Measurements from ENCODE around the gene MOB1A. TPM values are rescaled to one million over a fixed set of nuclear protein-coding genes. Genes with fewer than 3 reads are reported as not detected.

Gene MOB1A
- polyA plus RNA-seq, 12 donors: 41.6 to 81.4 (median 57.0) TPM; not detected in 1

DNA sequence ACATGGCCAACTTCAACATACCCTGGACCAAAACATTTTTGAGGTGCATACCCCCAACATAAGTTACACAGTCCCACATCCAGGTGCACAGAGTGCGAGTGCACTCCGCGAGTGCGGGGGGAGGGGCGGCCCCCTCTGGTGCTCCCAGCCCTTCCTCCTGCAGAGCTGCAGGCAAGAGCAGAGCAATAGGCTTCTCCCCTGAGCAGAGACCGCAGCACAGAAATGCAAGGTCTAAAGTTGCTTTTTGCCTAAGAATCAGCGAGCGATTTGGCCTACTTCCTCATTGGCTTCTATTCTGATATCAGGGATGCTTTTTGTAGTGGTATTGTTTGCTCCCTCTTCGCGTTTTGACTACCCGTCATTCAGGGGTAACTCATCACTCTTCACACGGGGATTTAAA is 71.6 kb downstream of the MOB1A start:
- no peak for DNase-seq

GRCh38 chr2:74105413-74105812 is 73.3 kb downstream of the MOB1A start:
- DNase-seq: no peak

- DNase-seq: no peak
These were observed 73.8 kb downstream of the MOB1A start for GRCh38 chr2:74104839-74105238.

DNA sequence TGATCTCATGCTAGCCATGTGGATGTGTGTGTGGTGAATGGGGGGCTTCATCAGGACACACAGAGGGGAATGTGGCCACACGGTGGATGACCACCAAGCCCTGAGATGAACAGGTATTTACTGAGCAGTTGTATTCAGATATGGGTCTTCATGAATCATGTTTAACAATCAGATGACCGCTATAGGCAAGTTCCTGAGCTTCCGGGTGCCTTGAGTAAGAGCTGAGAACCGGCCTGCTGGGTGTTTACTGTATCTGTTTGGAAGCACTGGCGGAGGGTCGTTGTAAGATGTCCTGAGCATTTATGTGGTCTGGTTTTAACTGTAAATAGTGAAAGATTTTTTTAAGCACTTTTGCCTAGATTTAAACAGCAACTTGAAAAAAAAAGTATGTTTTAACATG is 74.9 kb downstream of the MOB1A start:
- DNase-seq: no peak

Other genes starting within 250 kb of the MOB1A start
- gene TET3, start 194.0 kb downstream of the MOB1A start, polyA plus RNA-seq (ENCODE audit: insufficient read length in 12 of 12): 10 to 100 TPM in 5 of 12 donors, 1 to 10 TPM in 6, not detected in 1; 7.8 to 17.3 (median 9.6) TPM
- gene BOLA3, start 31.0 kb downstream of the MOB1A start, polyA plus RNA-seq (ENCODE audit: insufficient read length in 12 of 12): 10 to 100 TPM in 11 of 12 donors, not detected in 1; 21.5 to 28.1 (median 24.5) TPM
- gene MTHFD2, start 19.7 kb upstream of the MOB1A start, polyA plus RNA-seq (ENCODE audit: insufficient read length in 12 of 12): 10 to 100 TPM in 11 of 12 donors, not detected in 1; 17.3 to 40.7 (median 27.4) TPM
- 10 to 100 TPM in 1 of 12 donors, 1 to 10 TPM in 10, not detected in 1; 1.4 to 12.3 (median 2.4) TPM for gene SLC4A5, start 164.5 kb upstream of the MOB1A start, polyA plus RNA-seq (ENCODE audit: insufficient read length in 12 of 12)
- 100 to 1,000 TPM in 4 of 12 donors, 10 to 100 TPM in 7, not detected in 1; 81.5 to 146 (median 93.2) TPM for gene DCTN1, start 201.4 kb upstream of the MOB1A start, polyA plus RNA-seq (ENCODE audit: insufficient read length in 12 of 12)
- gene C2orf81, start 242.7 kb upstream of the MOB1A start, polyA plus RNA-seq (ENCODE audit: insufficient read length in 12 of 12): 1 to 10 TPM in 10 of 12 donors, not detected in 2; 1.6 to 3.8 (median 2.0) TPM
- gene WDR54, start 242.9 kb upstream of the MOB1A start, polyA plus RNA-seq (ENCODE audit: insufficient read length in 12 of 12): 10 to 100 TPM in 6 of 12 donors, 1 to 10 TPM in 5, not detected in 1; 7.6 to 19.8 (median 10.0) TPM

Measured in muscle of arm (tissue), 12 donors.